SIG-M5 treated with dmso at 0.1 percent for 504 hours (cell line): ENCODE results near the gene ITGAV.
A peak's percentile ranks its signal among the peaks of the same experiment; 100 is the strongest.

Experiments used
- DNase-seq: peaks from one replicate; lab custom pipeline; 2025; ENCODE audit not compliant: unreplicated experiment; lab: John Stamatoyannopoulos, UW

ITGAV gene

GRCh38 chr2:186573531-186573930, 16.3 kb upstream of the ITGAV start:
- no peak for DNase-seq

- DNase-seq, result peak; percentile 94
These were observed 14.6 kb upstream of the ITGAV start for GRCh38 chr2:186575302-186575701.

DNA sequence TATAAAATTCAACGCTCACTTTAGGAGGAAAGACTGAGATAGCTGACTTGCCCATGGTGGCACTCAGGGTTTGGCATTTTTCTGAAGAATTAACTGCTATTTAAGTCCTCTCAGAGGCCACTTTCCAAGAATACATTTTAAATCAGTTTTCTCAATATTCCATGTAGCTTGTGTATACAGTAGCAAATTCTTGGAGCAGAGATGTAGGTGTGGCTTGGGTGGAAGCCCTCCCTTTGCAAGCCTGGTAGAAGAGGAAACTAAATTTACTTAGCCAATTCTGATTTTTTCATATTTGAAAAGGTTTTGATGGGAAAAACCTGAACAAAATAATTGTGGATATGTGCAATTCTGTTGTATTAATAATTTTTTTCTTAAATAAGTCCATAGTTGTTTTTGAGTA, 14.0 kb upstream of the ITGAV start:
- no peak for DNase-seq

DNA sequence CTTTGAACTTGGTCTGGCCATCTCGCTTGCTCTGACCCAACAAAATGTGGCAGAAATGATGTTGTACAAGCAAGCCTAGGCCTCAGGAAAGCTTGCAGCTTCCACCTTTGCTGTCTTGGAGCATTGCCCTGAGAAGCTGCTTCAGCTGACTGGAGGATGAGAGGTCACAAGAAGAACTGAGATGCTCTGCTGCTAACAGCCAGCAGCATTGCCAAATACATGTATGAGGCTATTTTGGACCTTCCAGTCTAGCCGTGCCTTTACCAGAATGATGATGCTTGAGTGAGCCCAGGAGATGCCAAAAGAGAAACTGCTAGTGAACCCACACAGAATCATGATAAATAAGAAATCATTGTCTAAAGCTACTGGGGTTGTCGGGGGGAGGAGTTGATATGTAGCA, 13.2 kb upstream of the ITGAV start:
- DNase-seq, result no peak

GRCh38 chr2:186582698-186583097, 7.2 kb upstream of the ITGAV start:
- no peak for DNase-seq

- DNase-seq, result no peak
These were observed 5.8 kb upstream of the ITGAV start for GRCh38 chr2:186584053-186584452.

DNA sequence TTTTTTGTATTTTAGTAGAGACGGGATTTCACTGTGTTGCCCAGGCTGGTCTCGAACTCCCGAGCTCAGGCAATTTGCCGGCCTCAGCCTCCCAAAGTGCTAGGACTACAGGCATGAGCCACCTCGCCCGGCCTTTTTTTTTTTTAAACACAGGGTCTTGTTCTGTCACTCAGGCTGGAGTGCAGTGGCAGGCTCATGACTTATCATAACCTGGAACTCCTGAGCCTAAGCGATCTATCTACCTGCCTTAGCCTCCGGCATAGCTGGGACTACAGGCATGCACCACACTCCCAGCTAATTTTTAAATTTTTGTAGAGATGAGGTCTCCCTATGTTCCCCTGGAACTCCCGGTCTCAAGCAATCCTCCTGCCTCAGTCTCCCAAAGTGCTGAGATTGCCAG, 1.4 kb upstream of the ITGAV start:
- DNase-seq, result no peak

- DNase-seq, result no peak
These were observed 780 bp upstream of the ITGAV start for GRCh38 chr2:186588940-186589611.

GRCh38 chr2:186590350-186590758, 498 bp downstream of the ITGAV start:
- DNase-seq, result no peak

DNA sequence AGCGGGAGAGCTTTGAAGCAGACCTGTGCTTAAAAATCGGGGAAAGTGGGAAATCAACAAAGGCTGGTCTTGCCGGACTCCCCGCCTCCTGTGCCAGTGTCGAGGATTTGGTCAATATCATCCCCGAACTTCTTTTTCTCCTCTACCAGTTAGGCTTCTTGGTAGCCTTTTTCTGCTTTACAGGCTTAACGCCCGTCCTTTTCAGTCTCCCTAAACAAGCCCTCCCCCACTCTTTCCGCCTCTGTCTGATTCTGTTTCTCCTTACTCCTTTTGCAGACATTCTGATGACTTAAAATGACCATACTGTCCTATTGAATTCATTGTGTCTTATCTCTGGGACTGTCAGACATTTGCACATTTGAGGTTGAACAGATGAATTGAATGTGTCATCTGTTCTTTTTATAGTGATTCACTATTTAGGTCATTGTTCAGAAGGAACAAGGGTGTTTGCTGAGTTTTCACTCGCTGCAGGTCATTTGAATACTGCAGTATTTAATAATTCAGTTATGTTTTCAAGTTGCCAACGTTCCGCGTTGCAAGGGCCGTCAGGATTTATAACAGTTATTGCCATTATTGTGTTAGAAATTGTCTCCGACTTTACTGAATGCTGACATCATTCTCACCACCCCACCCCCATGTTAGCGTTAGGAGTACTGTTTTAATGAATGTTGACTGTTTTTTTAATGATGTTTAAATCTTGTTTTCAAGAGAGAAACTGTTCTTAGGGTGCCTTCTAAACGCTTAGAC, 1.1 kb downstream of the ITGAV start:
- peak; percentile 52 for DNase-seq

DNA sequence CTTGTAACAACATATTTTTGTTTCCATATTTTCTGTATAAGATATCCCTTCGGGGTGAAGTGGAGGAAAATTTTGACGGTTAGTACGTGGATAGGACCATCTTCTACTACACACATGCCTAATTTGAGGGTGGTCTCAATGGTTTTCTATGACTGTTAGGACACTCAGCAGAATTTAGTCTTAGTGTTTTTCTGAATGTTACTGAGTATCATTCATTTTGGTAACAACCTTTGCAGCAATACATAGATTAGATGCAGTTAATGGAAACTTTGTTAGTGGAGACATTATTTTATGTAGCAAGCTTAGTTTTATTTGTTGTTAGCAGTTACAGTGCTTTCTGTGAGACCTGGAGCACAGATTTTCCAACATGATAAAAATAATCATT, 1.6 kb downstream of the ITGAV start:
- DNase-seq, result no peak

GRCh38 chr2:186592137-186592875, 2.5 kb downstream of the ITGAV start:
- DNase-seq, result no peak

DNA sequence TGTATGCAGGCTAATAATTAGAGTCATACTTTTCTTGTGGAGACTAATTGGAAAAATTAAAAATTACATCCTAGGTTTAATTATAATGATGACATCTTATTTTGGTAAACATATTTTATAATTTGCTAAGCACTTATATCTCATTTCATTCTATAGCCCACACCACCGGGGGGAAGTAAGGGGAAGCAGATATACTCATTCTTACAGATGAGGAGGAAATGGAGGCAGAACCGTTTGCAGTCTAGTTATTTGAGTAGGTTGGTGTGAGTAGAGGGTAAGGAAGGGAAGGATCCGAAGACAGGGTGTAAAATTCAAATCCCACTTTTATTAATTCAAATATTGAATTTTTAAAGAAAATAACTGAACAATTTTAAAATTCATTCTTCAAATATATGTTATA, 3.7 kb downstream of the ITGAV start:
- no peak for DNase-seq

- no peak for DNase-seq
These were observed 4.3 kb downstream of the ITGAV start for GRCh38 chr2:186594001-186594722.

DNA sequence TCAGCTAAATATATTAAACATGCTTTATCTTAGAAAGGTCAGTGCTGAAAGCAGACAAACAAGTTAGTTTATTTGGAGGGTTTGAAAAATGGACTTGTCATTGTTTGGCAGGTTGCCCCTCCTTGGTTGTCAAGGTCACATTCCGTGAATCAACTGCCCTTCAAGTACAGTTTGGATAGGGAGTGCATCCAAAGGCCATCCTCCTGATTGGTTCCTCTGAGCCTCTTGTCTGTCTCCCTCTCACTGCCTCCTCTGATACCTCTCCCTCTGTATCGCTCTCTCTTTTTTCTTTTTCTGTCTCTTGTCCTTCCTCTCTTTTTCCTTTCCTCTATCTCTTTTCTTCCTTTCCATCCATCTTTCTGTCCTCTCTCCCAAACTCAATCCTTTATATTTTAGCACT, 5.4 kb downstream of the ITGAV start:
- DNase-seq, result no peak

DNA sequence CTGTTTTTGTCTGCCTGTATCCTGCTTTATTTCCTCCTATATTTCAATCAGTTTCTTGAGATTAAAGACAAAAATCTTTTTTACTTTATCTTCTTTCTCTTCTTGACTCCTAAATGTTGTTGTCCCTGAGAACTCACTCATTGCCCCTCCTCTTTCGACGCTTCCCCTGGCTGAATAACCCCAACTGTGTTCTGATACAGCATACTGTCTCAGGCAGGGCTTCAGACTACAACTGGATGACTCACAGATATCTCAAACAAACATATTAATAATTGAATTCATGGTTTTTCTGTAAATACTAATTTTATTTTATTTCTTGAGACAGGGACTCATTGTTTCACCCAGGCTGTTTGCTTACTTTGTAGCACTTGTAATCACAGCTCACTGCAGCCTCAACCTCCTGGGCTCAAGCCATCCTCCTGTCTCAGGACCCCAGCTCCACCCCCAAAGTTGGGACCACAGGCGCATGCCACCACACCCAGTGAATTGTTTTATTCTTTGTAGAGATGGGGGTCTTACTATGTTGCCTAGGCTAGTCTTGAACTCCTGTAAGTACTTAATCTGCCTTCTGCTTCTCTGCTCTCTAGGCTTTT, 9.4 kb downstream of the ITGAV start:
- DNase-seq, result no peak

DNA sequence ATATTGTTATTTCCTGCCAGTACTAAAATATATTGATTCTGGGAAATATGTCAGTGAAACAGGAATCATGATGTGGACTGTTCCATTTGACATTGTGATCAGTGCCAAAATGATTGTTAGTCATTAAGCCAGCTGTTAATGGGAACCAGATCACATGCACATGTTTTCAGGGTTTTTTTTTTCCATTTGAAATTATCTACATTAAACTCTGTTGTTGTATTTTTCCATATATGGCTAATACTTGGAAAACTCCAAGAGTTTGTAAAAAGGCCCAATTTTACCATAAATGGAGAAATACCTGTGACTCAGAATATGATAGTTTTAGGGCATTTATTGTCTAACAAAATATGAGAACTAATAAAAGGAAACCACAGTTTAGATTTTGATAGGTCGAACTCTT, 13.4 kb downstream of the ITGAV start:
- no peak for DNase-seq

GRCh38 chr2:186605041-186605440, 15.2 kb downstream of the ITGAV start:
- no peak for DNase-seq

GRCh38 chr2:186607660-186608324, 17.9 kb downstream of the ITGAV start:
- no peak for DNase-seq

DNA sequence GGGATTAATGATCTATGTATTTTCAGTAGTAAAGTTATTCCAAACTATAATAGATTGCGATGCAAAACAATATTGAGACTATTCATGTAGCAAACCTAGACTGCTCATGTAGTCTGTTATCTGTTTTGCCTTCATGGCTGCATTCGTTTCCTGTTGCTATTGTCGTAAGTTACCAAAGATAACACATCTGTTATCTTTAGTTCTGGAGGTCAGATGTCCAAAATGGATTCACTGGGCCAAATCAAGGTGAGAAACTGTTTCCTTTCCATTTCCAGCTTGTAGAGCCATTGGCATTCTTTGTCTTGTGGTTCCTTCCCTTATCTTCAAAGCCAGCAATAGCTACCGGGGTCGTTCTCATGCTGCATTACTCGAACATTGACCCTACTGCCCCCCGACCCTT, 20.9 kb downstream of the ITGAV start:
- no peak for DNase-seq

GRCh38 chr2:186611526-186611925, 21.7 kb downstream of the ITGAV start:
- no peak for DNase-seq
